Ramos (cell line): ENCODE results near the gene SLC25A1.
"Not testable (repeated sequence)": the region's sequence is repeated elsewhere in the genome, so short reads cannot be mapped to it uniquely, and the experiment has no call there.

Experiments used
- in situ Hi-C: fragments of 300-500 bp; cut with MboI; formaldehyde crosslinking; loops from one replicate; pipeline ENCODE4 v1.14.3; 2022; ENCODE audit warnings: low sequenced_read_pairs; ENCODE audit not compliant: unreplicated experiment

SLC25A1 gene

DNA sequence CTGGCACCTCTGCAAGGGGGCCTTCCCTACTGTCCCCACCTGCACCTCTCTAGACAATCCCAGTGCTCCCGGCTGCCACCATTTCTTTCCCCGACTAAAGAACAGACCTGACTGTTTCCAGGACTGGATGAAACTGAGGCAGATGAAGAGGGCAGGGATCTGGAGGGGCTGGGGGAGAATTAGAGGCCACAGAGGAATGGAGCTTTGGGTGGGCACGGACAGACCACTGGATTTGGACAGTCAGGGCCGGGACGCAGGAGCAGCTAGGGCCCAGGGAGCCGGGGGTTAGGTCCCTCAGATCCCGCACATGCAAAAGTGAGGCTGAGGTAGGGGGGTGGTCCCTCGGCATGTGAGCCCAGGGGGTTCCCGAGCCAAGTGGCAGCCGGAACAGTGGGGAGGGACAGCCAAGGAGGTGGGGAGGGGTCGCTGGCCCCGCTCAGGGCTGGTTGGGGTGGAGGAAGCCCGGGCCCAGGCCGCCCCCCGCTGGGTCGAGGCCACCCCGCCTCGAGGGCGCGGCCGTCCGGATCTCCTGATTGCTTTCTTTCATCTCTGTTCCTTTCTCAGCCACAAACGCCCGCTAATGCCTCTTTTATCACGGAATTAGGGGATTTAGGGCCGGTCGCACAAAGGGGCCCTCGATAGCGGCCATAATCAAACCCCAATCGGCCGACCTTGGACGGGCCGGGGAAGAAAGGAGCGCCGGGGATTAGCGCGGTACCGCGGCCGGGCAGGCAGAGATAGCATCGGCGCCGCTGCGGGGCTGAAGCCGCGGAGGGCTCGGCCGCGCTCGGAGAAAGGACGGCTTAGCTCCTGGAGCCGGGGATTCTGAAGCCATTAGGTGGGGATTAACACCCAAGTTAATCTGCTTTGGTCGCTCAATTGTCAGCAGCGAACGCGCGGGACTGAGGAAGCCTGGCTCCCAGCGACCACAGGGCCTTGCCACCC is 9.3 kb downstream of the SLC25A1 start:
- in situ Hi-C loops, result no loop called here

DNA sequence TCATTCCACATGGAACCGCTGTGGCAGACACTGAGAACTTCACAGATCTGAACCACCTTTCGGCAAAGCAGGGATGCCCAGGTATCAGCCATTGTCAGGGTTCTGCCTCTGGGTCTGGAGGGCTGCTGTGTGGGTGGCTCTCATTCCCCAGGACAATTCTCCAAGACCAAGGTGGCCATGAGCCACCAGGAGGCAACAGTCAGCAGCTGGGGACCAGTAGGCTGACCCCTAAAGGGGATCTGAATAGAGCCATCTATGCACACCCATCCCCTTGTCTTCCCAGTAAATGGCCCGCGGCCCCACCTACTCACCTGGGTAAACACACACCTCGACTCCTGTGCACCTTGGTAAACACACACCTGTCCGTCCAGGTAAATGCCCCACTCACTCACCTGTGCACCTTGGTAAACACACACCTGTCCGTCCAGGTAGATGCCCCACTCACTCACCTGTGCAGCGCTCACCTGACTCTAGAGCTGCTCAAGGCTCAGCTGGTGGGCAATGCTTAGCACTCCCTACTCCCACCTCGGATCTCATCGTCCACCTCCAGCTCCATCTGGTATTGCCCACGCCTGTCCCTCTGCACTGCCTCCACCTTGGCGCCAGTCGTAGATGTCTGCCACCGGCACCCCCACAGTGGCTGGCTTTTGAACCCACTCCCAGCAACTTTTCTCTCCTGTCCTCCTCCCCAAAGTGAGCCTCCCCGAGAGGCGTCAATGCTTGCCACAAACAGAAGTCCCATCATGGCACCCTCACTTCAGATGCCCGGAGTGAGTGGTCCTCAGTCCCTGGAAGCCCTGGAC is 10.2 kb downstream of the SLC25A1 start:
- in situ Hi-C loops, result no loop called here

DNA sequence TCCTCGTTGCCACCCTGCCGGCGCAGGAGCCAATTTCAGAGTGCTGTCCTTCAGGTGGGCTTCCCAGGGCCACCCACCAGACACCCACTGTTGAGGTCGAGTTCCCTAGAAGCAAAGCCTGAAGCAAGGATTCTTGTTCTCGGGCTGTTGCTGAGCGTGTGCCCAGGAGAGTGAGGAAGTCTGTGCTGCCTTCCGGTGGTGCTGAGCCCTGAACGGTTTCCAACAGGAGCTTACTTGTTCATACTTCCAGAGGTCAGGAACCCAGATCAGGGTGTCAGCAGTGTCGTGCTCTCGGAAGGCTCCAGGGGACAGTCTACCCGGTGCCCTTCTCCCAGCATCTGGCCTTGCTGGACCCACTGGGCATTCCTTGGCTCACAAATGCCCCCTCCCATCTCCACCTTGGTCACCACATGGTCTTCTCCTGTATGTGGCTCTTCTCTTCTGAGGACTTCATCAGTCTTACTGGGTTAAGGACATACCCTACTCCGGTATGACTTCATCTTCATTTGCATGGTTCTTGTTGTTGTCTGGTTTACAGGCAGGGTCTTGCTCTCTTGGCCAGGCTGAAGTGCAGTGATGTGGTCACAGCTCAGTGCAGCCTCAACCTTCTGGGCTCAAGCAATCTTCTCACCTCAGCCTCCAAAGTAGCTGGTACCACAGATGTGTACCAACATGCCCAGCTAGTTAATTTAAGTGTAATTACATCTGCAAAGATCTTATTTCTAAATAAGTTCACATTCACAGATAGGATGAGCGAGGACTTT is 11.2 kb downstream of the SLC25A1 start:
- in situ Hi-C loops, result no loop called here

DNA sequence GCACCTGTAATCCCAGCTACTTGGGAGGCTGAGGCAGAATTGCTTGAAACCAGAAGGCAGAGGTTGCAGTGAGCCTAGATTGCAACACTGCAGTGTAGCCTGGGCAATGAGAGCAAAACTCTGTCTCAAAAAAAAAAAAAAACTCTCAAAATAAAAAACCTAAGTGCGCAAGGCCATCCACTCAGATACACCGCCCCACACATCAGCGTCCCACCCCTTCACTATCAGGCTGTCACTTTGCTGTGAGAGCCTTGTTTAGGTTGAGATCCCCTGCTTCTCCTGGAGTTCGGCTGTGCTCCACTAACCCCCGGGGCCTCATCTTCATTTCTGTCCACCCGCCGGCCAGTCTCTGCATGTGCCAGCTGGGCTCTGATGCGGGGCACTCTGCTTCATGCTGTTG is 12.1 kb downstream of the SLC25A1 start:
- in situ Hi-C loops, result no loop called here

DNA sequence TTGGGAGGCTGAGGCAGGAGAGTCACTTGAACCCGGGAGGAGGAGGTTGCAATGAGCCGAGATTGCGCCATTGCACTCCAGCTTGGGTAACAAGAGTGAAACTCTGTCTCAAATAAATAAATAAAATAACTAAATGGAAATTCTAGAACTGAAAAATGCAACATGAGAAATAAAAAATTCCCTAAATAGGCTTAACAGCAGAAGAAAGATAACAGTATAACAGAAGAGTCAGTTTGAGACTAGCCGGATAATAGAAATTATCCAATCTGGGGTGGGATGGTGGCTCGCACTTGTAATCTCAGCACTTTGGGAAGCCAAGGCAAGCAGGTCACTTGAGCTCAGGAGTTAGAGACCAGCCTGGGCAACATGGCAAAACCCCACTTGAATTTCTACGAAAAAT is 14.1 kb downstream of the SLC25A1 start:
- in situ Hi-C loops, result no loop called here

DNA sequence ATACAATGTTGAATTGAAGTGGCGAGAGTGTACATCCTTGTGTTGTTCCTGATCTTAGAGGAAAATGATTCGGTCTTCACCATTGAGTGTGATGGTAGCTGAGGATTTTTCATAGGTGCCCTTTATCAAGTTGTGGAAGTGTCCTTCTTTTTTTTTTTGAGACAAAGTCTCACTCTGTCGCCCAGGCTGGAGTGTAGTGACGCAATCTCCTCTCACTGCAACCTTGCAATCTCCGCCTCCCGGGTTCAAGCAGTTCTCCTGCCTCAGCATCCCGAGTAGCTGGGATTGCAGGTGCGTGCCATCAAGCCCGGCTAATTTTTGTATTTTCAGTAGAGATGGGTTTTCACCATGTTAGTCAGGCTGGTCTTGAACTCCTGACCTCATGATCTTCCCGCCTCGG is 19.9 kb downstream of the SLC25A1 start:
- in situ Hi-C loops, result not testable (repeated sequence)

DNA sequence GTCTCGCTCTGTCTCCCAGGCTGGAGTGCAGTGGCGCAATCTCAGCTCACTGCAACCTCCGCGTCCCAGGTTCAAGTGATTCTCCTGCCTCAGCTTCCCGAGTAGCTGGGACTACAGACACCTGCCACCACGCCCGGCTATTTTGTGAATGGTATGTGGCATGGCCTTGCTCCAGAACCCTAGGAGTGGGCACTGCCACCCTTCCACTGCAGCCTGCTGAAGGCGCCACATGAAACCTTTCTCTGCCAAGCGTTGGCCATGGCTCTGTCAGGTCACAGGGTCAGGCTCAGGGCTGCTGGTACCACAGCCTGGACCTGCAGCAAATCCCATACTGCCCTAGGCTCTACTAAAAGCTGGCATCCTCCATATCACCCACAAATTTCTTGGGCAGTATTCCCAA is 22.4 kb downstream of the SLC25A1 start:
- in situ Hi-C loops, result not testable (repeated sequence)

DNA sequence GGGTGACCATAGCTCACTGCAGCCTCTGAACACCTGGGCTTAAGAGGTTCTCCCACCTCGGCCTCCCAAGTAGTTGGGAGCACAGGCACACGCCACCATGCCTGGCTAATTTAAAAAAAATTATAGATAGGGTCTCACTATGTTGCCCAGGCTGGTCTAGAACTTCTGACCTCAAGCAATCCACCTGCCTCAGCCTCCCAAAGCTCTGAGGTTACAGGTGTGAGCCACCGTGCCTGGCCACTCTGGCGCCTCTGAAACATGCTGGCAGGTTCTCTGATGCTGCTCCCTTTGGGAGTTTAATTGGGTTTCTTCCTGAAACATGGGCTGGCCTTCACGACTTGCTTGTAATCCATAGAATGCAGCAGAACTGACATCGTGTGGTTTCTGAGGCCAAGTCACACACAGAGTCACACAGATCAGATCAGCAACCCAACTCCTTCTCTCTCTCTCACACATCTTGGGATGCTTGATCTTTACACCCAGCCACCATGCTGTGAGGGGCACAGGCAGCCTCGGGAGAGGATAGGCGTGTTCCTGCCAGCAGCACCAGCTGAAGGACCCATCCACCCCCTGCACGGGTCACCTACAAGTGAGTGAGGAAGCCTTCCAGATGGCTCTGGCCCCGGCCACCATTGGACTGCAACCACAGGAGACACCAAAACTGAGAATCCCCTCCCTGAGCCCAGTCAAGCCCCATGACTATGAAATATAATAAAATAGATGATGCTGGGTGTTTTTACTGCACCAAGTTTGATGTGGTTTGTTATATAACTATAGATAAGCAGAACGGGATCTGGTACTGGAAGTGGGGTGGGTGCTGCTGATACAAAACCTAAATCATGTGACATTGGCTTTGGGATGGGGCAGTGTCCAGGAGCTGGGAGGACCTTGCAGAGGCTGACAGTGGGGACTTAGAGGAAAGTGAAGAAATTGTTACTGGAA is 25.3 kb downstream of the SLC25A1 start:
- in situ Hi-C loops, result no loop called here

DNA sequence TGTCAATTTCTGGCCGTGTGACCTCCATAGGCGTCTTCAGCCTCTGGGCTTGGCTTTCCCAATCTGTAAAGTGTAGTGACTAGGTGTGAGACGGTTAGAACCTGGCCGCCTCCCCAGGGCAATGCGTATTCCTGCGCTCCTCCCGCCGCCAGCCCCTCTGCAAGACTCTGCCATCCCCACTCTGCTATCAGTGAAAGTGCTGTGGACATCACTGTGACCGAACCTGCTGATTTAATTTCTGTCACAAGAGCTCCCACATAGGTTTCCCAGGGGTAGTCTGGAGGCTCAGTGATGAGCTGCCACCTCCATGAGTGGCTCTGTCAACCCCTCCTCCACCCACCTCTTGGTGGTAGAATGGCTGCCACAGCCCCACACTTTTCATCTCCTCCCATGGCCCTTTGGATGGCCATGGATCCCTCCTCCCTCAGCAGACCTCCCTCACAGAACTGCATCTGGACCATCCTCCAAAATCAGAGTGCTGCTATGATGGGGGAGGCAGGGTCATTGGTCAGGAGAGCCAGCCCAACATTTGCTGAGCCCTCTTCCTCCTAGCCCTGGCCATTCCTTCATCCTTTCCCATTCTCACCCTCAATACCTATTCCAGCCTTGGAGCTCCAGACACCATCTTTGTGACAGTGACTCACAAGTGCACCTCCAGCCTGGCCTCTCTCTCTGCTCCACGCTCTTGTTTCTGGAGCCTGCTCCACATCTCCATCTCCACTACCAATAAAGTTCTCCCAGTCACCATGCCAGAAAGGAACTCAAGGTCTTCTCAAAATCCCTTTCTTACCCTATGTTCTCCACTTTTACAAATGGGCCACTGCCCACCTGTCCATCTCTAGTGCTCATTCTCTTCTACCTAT is 27.0 kb downstream of the SLC25A1 start:
- in situ Hi-C loops, result no loop called here

DNA sequence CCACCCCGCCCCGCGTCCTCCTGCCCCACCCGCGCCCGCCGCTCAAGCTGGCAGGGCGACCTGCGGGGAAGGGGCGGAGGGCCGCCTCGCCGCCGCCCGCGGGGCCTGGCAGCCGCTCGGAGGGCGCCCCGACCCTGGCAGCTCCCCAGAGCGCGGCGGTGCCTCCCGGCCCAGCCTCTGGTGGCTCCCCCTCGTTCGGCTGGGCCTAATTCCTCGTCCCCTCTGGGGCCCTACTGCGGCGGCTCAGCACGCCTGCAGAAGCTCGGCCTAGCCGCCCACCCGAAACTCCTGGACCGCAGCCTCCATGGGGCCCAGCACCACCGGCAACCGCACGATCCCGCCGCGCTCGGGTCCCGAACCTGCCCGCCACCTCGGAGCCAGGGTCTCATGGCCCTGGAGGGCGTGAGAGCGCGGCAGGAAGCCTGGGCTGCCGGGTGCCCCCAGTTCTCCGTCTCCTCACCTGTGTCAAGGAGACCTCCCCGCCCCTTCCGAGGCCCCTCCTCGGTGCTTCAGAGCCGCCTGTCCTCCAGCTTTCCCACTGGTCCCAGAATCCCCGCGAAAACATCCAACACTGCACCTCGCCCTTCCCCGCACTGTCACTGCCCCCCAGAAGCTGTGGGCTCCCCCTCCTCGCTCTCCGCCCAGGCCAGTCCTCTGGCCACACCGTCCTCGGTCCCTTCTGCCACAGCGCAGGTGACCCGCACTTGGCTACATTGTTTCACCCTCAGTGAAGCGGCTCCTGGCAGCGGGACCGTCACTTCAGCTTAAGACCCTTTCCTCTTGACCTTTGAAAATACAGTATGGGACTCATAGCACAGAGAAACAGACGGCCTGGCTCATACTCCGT is 27.8 kb downstream of the SLC25A1 start:
- in situ Hi-C loops, result no loop called here

DNA sequence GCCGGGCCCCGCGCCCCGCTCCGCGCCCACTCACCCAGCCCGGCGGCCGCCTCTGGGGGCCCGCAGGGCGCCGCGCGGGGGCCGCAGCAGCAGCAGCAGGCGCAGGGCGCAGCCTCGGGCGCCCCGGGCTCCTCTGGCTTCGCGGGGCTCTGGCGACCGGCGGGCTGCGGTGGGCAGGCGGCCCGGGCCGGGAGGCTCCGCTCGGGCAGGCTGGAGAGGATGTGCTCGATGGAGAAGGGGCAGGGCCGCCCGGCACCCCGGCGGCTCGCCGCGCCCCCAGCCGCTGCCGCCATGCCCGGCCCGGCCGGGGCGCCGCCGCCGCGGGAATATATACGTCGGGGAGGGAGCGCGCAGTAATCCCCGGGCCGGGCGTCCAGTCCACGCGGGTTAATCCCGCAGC is 28.5 kb downstream of the SLC25A1 start, which contains the start of gene GSC2:
Gene GSC2, minus strand, starts transcription at position 302 of the 400 bp plus-strand sequence. Its CDS starts 9 bp downstream, at position 293.
- in situ Hi-C loops, result no loop called here

DNA sequence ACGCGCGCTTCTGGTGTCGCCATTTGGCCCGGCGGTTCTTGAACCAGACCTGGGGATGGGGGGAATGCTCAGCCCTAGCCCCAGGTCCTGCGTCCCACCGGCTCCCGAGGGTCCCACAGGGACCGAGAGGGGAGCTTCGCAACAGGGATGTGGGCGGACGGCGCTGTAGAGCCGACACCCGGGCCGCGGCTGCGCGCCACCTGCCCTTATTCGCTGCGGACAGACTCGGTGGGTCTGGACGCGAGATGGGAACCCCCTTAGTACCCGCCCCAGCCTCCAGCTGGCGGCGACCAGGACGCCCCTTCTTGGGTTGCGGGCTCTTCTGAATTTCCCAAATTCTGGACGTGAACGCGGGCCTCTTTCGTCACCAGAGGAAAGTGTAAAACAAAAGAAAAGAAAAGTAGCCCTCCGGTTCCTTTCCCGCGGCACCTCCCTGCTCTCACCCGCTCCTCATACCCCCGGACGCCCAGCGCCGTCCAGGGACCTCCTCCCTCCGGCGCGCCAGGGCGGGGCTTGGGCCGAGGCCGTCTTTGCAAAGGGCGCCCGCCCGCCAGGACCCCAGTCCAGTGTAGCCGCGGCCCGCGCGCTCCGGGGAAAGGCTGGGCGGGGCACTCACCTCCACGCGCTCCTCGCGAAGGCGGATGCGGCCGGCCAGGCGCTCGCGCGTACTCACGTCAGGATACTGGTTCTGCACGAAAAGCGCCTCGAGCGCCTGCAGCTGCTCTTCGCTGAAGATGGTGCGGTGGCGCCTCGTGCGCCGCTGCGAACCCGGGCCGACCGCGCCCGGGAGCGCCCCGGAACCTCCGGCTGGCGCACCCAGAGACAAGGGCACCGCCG is 29.3 kb downstream of the SLC25A1 start:
- in situ Hi-C loops, result no loop called here

DNA sequence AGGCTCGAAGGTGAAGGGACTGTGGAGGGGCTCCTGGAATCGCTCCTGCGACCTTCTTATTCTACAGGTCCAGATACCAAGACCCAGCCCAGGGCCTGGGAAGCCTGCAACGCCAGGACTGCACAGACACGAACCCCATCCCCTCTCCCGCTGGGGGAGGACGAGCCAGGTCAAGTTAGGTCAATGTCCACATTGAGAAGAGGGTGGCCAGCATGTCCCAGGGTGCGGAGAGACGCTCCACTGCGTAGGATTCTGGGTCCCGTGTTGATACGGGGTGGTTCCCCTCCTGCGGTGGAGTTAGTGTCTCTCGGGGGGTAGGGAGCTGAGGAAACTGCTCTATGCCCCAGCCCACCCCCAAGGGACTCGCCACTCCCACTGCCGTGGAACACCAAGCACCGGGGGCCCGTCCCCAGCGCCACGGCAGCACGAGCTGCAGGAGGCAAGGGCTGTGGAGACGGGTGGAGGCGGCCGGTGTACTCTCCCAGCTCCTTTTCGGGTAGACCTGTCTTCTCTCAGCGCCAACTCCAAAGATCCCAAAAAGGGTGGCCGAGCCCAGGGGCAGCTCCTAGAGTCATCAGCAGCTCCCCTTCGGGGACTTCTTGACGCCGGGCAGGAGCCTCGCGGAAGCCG is 30.0 kb downstream of the SLC25A1 start:
- in situ Hi-C loops, result no loop called here

DNA sequence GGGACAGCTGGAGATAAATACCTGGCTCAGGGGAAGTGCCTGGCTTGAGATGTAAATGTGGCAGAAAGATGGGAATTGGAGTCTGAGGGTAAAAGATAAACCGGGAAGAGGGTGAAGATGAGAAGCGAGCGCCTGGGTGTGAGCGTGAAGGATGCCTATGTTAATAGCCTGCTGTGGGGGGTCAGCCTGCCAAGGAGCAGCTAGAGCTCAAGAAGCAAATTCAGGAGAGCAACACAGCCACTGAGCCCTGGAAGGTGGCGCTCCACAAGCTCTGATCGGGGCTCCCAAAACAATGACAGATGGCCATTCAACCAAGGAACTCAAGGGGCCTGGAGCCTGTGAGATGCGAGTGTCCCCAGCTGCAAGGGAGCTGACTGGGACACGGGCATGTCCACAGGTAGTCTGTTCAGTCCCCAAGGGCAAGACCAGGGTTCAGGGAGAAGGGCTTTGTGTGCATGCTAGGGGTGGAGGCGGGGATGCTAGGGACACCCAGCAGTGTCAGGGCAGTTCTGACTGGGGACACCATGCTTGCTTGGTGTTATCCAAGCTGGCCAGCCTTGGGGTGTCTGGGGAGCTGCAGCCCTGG is 31.2 kb downstream of the SLC25A1 start:
- in situ Hi-C loops, result no loop called here

DNA sequence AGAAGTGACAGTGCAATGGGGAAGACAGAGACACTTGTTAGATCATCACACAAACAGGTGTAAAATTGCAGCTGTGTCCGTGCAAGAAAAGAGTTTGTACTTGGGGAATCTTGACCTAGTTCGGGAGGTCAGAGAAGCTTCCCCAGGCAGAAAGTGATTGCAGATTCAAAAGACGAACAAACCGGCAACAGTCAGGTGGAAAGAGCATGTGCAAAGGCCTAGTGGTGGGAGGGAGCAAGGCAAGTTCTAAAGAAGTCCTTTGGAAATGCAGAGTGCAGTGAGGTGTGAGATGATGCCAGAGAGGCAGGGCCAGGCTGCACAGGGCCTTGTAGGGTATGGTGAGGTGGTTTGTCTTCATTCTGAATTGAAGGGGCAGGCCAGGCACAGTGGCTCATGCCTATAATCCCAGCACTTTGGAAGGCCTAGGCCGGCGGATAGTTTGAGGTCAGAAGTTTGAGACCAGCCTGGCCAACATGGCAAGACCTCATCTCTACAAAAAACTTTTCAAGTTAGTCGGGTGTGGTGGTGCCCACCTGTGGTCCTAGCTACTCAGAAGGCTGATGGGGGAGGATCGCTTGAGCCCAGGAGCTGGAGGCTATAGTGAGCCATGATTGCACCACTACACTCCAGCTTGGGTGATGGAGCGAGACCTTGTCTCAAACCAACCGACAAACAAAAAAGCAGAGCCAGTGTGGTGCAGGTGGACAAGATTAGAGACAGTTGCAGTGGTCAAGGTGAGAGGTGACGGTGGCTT is 32.1 kb downstream of the SLC25A1 start:
- in situ Hi-C loops, result no loop called here
